IMR-90 (cell line): ENCODE results near the gene RHBDF1. TPM values are rescaled to one million over a fixed set of nuclear protein-coding genes. Genes with fewer than 3 reads are reported as not detected.

Experiments used
- ATAC-seq: fragments of 200-7000 bp; cut with Tn5 transposase; 2 replicates; pipeline ENCODE4 v1.9.1; 2020; ENCODE audit warnings: low read depth, mild to moderate bottlenecking, moderate library complexity
- BruUV-seq: library from RNA; stranded (reverse); fragments of 400-500 nt; replicated peaks from 2 replicates; lab custom pipeline; 2021; lab: Mats Ljungman, UMichigan
- CTCF ChIA-PET: fragments of 300-600 bp; formaldehyde crosslinking; extraction: SDS; loops from one replicate; lab custom pipeline; 2021; ENCODE audit warnings: antibody characterized with exemption; lab: Yijun Ruan, JAX
- POLR2A ChIA-PET: fragments of 300-600 bp; sonication (Branson Sonifier 250); formaldehyde crosslinking; loops from one replicate; lab custom pipeline; 2022; ENCODE audit warnings: antibody characterized with exemption; ENCODE audit not compliant: unreplicated experiment; lab: Charles Lee
- DNase-seq: peaks from one replicate; pipeline ENCODE4 v3.0.0; 2013
- H2AFZ ChIP-seq: replicated peaks from 2 replicates; pipeline ENCODE3; 2013; ENCODE audit warnings: low read length, mild to moderate bottlenecking; ENCODE audit not compliant: poor library complexity
- H2AK5ac ChIP-seq: 2 replicates; pipeline ENCODE4 v1.6.1; 2013; ENCODE audit warnings: low read depth, low read length, inconsistent platforms
- H2AK9ac ChIP-seq: replicated peaks from 2 replicates; pipeline ENCODE3; 2013; ENCODE audit warnings: mild to moderate bottlenecking, low read depth, low read length, moderate library complexity; ENCODE audit not compliant: poor library complexity
- H2BK120ac ChIP-seq: 2 replicates; pipeline ENCODE4 v1.6.1; 2013; ENCODE audit warnings: low read depth, low read length, inconsistent platforms
- H2BK15ac ChIP-seq: 3 replicates; pipeline ENCODE4 v1.6.1; 2013; ENCODE audit warnings: low read depth, low read length, inconsistent platforms
- H2BK20ac ChIP-seq: 2 replicates; pipeline ENCODE4 v1.6.1; 2013; ENCODE audit warnings: low read depth, mild to moderate bottlenecking, inconsistent platforms, low read length, moderate library complexity
- H2BK5ac ChIP-seq: 2 replicates; pipeline ENCODE4 v1.6.1; 2013; ENCODE audit warnings: mild to moderate bottlenecking, low read depth, low read length, inconsistent platforms; ENCODE audit not compliant: poor library complexity, severe bottlenecking
- H3K14ac ChIP-seq: replicated peaks from 2 replicates; pipeline ENCODE4 v1.6.1; 2013; ENCODE audit warnings: low read depth, low read length, inconsistent platforms
- H3K18ac ChIP-seq: 2 replicates; pipeline ENCODE4 v1.6.1; 2013; ENCODE audit warnings: low read depth, low read length, control low read depth
- H3K23ac ChIP-seq: 2 replicates; pipeline ENCODE4 v1.6.1; 2013; ENCODE audit warnings: low read depth, low read length, inconsistent platforms
- H3K27ac ChIP-seq: 2 replicates; pipeline ENCODE4 v1.5.1; 2013; ENCODE audit warnings: mild to moderate bottlenecking, control low read depth, low read length; ENCODE audit not compliant: insufficient read depth
- H3K27me3 ChIP-seq: 2 replicates; pipeline ENCODE4 v1.6.1; 2013; ENCODE audit warnings: low read length; ENCODE audit not compliant: control insufficient read depth, insufficient read depth
- H3K36me3 ChIP-seq: 2 replicates; pipeline ENCODE4 v1.6.1; 2013; ENCODE audit warnings: low read length, mixed read lengths; ENCODE audit not compliant: control insufficient read depth, insufficient read depth
- H3K4ac ChIP-seq: 2 replicates; pipeline ENCODE4 v1.6.1; 2013; ENCODE audit warnings: low read depth, low read length, inconsistent platforms
- H3K4me1 ChIP-seq: 2 replicates; pipeline ENCODE4 v1.6.1; 2013; ENCODE audit warnings: low read length, mixed read lengths; ENCODE audit not compliant: control insufficient read depth, insufficient read depth
- H3K4me2 ChIP-seq: 2 replicates; pipeline ENCODE4 v1.6.1; 2013; ENCODE audit warnings: low read depth, mild to moderate bottlenecking, control low read depth, low read length, moderate library complexity
- H3K4me3 ChIP-seq: 2 replicates; pipeline ENCODE4 v1.5.1; 2013; ENCODE audit warnings: low read depth, mild to moderate bottlenecking, control low read depth, low read length, moderate library complexity; ENCODE audit not compliant: insufficient read depth
- H3K56ac ChIP-seq: 2 replicates; pipeline ENCODE4 v1.6.1; 2013; ENCODE audit warnings: low read length, inconsistent platforms; ENCODE audit not compliant: insufficient read depth; ENCODE audit errors: extremely low read depth
- H3K79me1 ChIP-seq, 2 experiments: 2 replicates each; pipeline ENCODE4 v1.6.1; 2013; ENCODE audit warnings: low read length in 2 of 2, inconsistent platforms in 1 of 2, low read depth in 1 of 2
- H3K9ac ChIP-seq: 2 replicates; pipeline ENCODE4 v1.6.1; 2013; ENCODE audit warnings: low read depth, low read length, control low read depth
- H3K9me1 ChIP-seq: 2 replicates; pipeline ENCODE4 v1.6.1; 2013; ENCODE audit warnings: low read length, inconsistent platforms; ENCODE audit not compliant: insufficient read depth
- H3K9me3 ChIP-seq: 2 replicates; pipeline ENCODE4 v1.6.1; 2013; ENCODE audit warnings: low read length; ENCODE audit not compliant: control insufficient read depth, insufficient read depth
- H4K20me1 ChIP-seq: 2 replicates; pipeline ENCODE4 v1.6.1; 2013; ENCODE audit warnings: low read length, inconsistent platforms; ENCODE audit not compliant: insufficient read depth
- H4K5ac ChIP-seq: 2 replicates; pipeline ENCODE4 v1.6.1; 2013; ENCODE audit warnings: mild to moderate bottlenecking, low read depth, low read length, control low read depth
- H4K8ac ChIP-seq, 2 experiments: 2 replicates each; pipeline ENCODE4 v1.6.1; 2013; ENCODE audit warnings: low read depth in 2 of 2, low read length in 2 of 2, control low read depth in 1 of 2, inconsistent platforms in 1 of 2
- H4K91ac ChIP-seq: 2 replicates; pipeline ENCODE4 v1.6.1; 2013; ENCODE audit warnings: low read depth, low read length, inconsistent platforms; ENCODE audit not compliant: insufficient read depth
- BHLHE40 ChIP-seq: fragments of 150-350 bp; IDR thresholded peaks from 2 replicates; pipeline ENCODE4 v1.6.1; 2016; ENCODE audit warnings: mild to moderate bottlenecking, low read depth, low read length
- CEBPB ChIP-seq: IDR thresholded peaks from 2 replicates; pipeline ENCODE4 v1.6.1; 2012; ENCODE audit warnings: low read depth, low read length, improper control_type of control experiment
- CHD1 ChIP-seq: IDR thresholded peaks from 2 replicates; pipeline ENCODE4 v1.6.1; 2012; ENCODE audit warnings: low read depth, low read length, improper control_type of control experiment
- FOS ChIP-seq: fragments of 150-350 bp; IDR thresholded peaks from 2 replicates; pipeline ENCODE4 v1.6.1; 2016; ENCODE audit warnings: low read depth, low read length
- MAFK ChIP-seq: IDR thresholded peaks from 2 replicates; pipeline ENCODE4 v1.6.1; 2012; ENCODE audit warnings: low read depth, low read length, improper control_type of control experiment
- MAZ ChIP-seq: IDR thresholded peaks from 2 replicates; pipeline ENCODE4 v1.6.1; 2012; ENCODE audit warnings: low read depth, mild to moderate bottlenecking, low read length, improper control_type of control experiment, moderate library complexity, borderline replicate concordance
- MXI1 ChIP-seq: IDR thresholded peaks from 2 replicates; pipeline ENCODE4 v1.6.1; 2012; ENCODE audit warnings: low read depth, mild to moderate bottlenecking, low read length, moderate library complexity, borderline replicate concordance
- NFE2L2 ChIP-seq: fragments of 150-350 bp; IDR thresholded peaks from 2 replicates; pipeline ENCODE4 v1.6.1; 2016; ENCODE audit warnings: low read depth, mild to moderate bottlenecking, low read length
- POLR2A ChIP-seq: IDR thresholded peaks from 2 replicates; pipeline ENCODE4 v1.6.1; 2012; ENCODE audit warnings: mild to moderate bottlenecking, low read depth, low read length
- RAD21 ChIP-seq: IDR thresholded peaks from 2 replicates; pipeline ENCODE4 v1.6.1; 2012; ENCODE audit warnings: low read length, improper control_type of control experiment
- RCOR1 ChIP-seq: IDR thresholded peaks from 2 replicates; pipeline ENCODE4 v1.6.1; 2012; ENCODE audit warnings: mild to moderate bottlenecking, low read length, improper control_type of control experiment; ENCODE audit not compliant: insufficient replicate concordance
- RFX5 ChIP-seq: IDR thresholded peaks from 2 replicates; pipeline ENCODE4 v1.8.0; 2012; ENCODE audit warnings: low read depth, mild to moderate bottlenecking, low read length, moderate library complexity
- SMC3 ChIP-seq: fragments of 150-350 bp; IDR thresholded peaks from 2 replicates; pipeline ENCODE4 v1.6.1; 2016; ENCODE audit warnings: low read depth, mild to moderate bottlenecking, antibody characterized with exemption, low read length, moderate library complexity
- WGBS, 2 experiments: methylation state at CpG; one replicate each; pipeline versions ENCODE4 v1.1.5 to v1.1.7; 2013; ENCODE audit warnings: missing lambda C conversion rate in 2 of 2; ENCODE audit not compliant: insufficient read length in 1 of 2; ENCODE audit errors: extremely low coverage in 2 of 2; 5-methylcytosine and 5-hydroxymethylcytosine counted together
- dilution Hi-C: fragments of 300-500 bp; cut with HindIII; formaldehyde crosslinking; loops from one replicate; pipeline ENCODE4 v1.14.3; 2018; ENCODE audit warnings: low sequenced_read_pairs; ENCODE audit not compliant: unreplicated experiment
- in situ Hi-C: fragments of 300-500 bp; cut with MboI; formaldehyde crosslinking; loops from 3 replicates; pipeline ENCODE4 v1.14.3; 2019; ENCODE audit warnings: low sequenced_read_pairs, inconsistent platforms, mixed read lengths
- intact Hi-C: fragments of 100-400 bp; cut with micrococcal nuclease; formaldehyde crosslinking; loops from 2 replicates; pipeline ENCODE4 v1.10.0; 2022
- polyA plus RNA-seq, 3 experiments: library from polyadenylated mRNA; depleted of rRNA; stranded (reverse); fragments of >200 nt; gene quantifications; 2 replicates each; pipeline ENCODE4 v1.2.3, GENCODE V29; 2012; ENCODE audit warnings: low replicate concordance in 1 of 3
- total RNA-seq: library from RNA; depleted of rRNA; stranded (reverse); fragments of >200 nt; gene quantifications from 2 replicates; pipeline ENCODE4 v1.2.3, GENCODE V29; 2012
- TF ChIP-seq, protein P1 (sequence below): conservative IDR thresholded peaks from 2 replicates; pipeline ENCODE4 v1.5.1; 2012; ENCODE audit warnings: mild to moderate bottlenecking, low read depth, low read length, improper control_type of control experiment
- TF ChIP-seq, protein P2 (sequence below): fragments of 150-350 bp; IDR thresholded peaks from 2 replicates; pipeline ENCODE4 v1.6.1; 2017; ENCODE audit warnings: mild to moderate bottlenecking, antibody characterized with exemption, low read length, low read depth
- TF ChIP-seq, protein P3 (sequence below): fragments of 150-350 bp; IDR thresholded peaks from 2 replicates; pipeline ENCODE4 v1.6.1; 2016; ENCODE audit warnings: low read depth, mild to moderate bottlenecking, low read length, moderate library complexity, borderline replicate concordance

Gene RHBDF1
- total and polyA plus RNA-seq, 2 of the 4 experiments (the other 2 are of a cell fraction): 13.8 to 86.6 TPM

DNA sequence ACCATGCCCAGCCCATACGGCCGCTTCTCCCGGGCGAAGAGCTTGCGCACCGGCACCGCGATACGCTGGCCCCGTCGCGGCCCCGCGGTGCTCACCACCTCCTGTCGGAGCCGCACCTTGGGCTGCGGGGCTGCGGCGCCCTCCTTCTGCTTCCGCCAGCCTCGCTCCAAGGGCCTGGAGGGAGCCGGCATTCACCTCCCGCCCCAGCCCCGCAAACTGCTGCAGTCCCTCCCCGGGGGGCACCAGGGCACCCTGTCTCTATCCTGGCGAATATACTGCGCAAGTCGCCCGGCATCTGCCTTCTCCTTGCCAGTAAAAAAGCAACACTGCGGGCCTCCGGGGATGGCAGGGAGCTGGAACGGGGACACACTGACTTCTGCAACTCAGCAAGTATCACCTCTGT lies 10.6 kb downstream of the RHBDF1 start:
- ChIA-PET POLR2A (no interaction called here), CTCF (interaction anchor here (1.0 to 1.1 kb wide), 2 partner anchors 33 to 35 kb away, joined by 3 to 5 read pairs; no protein-coding TSS in a partner anchor)
- H2AK9ac ChIP-seq: no peak overlapping the region
- peaks cover 19 to 62% of the 10 kb centered on the region in 2 experiments for H3K79me1 ChIP-seq
- in situ Hi-C loops (no loop called here), intact Hi-C loops (no loop called here), dilution Hi-C loops (no loop called here)
- no peak overlapping the region for H2AK5ac ChIP-seq
- no peaks in the 10 kb centered on the region for H3K9me1 ChIP-seq
- no peak overlapping the region for H4K91ac ChIP-seq
- no peak overlapping the region for H3K14ac ChIP-seq
- no peak overlapping the region for H3K18ac ChIP-seq
- H3K23ac ChIP-seq: no peak overlapping the region
- H3K27ac ChIP-seq: no peak overlapping the region
- ATAC-seq (no peak), DNase-seq (no peak)
- no peak overlapping the region for H2AFZ ChIP-seq
- no peak overlapping the region for H2BK5ac ChIP-seq
- H3K4me3 ChIP-seq: no peak overlapping the region
- H3K36me3 ChIP-seq: peaks cover 77% of the 10 kb centered on the region
- H3K27me3 ChIP-seq: no peaks in the 10 kb centered on the region
- no peak overlapping the region for H3K4me2 ChIP-seq
- peaks cover 67% of the 10 kb centered on the region for H4K20me1 ChIP-seq
- no peak overlapping the region for H3K4ac ChIP-seq
- no peak overlapping the region for H2BK20ac ChIP-seq
- no peak overlapping the region for H3K9ac ChIP-seq
- H3K9me3 ChIP-seq: no peaks in the 10 kb centered on the region
- TF ChIP-seq, protein P1, sequence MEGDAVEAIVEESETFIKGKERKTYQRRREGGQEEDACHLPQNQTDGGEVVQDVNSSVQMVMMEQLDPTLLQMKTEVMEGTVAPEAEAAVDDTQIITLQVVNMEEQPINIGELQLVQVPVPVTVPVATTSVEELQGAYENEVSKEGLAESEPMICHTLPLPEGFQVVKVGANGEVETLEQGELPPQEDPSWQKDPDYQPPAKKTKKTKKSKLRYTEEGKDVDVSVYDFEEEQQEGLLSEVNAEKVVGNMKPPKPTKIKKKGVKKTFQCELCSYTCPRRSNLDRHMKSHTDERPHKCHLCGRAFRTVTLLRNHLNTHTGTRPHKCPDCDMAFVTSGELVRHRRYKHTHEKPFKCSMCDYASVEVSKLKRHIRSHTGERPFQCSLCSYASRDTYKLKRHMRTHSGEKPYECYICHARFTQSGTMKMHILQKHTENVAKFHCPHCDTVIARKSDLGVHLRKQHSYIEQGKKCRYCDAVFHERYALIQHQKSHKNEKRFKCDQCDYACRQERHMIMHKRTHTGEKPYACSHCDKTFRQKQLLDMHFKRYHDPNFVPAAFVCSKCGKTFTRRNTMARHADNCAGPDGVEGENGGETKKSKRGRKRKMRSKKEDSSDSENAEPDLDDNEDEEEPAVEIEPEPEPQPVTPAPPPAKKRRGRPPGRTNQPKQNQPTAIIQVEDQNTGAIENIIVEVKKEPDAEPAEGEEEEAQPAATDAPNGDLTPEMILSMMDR: no peak
- TF ChIP-seq CHD1 (no peak), RFX5 (no peak), RAD21 (no peak), POLR2A (no peak), NFE2L2 (no peak), BHLHE40 (no peak), RCOR1 (no peak), CEBPB (no peak), MXI1 (no peak), MAFK (no peak), FOS (no peak), MAZ (no peak), SMC3 (no peak)
- TF ChIP-seq, protein P2, sequence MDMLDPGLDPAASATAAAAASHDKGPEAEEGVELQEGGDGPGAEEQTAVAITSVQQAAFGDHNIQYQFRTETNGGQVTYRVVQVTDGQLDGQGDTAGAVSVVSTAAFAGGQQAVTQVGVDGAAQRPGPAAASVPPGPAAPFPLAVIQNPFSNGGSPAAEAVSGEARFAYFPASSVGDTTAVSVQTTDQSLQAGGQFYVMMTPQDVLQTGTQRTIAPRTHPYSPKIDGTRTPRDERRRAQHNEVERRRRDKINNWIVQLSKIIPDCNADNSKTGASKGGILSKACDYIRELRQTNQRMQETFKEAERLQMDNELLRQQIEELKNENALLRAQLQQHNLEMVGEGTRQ: no peak
- TF ChIP-seq, protein P3, sequence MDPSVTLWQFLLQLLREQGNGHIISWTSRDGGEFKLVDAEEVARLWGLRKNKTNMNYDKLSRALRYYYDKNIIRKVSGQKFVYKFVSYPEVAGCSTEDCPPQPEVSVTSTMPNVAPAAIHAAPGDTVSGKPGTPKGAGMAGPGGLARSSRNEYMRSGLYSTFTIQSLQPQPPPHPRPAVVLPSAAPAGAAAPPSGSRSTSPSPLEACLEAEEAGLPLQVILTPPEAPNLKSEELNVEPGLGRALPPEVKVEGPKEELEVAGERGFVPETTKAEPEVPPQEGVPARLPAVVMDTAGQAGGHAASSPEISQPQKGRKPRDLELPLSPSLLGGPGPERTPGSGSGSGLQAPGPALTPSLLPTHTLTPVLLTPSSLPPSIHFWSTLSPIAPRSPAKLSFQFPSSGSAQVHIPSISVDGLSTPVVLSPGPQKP: no peak
- peaks cover 9% of the 10 kb centered on the region; the same call in 1 of the 2 replicates for H3K4me1 ChIP-seq
- H3K56ac ChIP-seq: no peak overlapping the region
- H4K5ac ChIP-seq: no peak overlapping the region
- no TSS peak for BruUV-seq
- no peak overlapping the region for H2BK15ac ChIP-seq
- WGBS, 2 experiments: 94% methylated on average over 13 of the region's 32 CpGs; no CpG with 5 or more reads in 1 of the 2 experiments
- no peak overlapping the region for H4K8ac ChIP-seq
- H2BK120ac ChIP-seq: no peak overlapping the region
